Loucy (cell line): Measurements from ENCODE around the gene MARCHF11.

Experiments used
- H2AFZ ChIP-seq: fragments of 200-600 bp; sonication (generic); 2 replicates; pipeline ENCODE4 v1.6.0; 2016; ENCODE audit warnings: antibody characterized with exemption, mild to moderate bottlenecking, low read length, moderate library complexity
- H3F3A ChIP-seq: fragments of 200-600 bp; 2 replicates; pipeline ENCODE4 v1.6.0; 2016; ENCODE audit warnings: antibody characterized with exemption, low read depth, mild to moderate bottlenecking
- H3K27me3 ChIP-seq: fragments of 200-600 bp; sonication (generic); 2 replicates; pipeline ENCODE4 v1.6.1; 2014; ENCODE audit warnings: low read length, mild to moderate bottlenecking; ENCODE audit not compliant: insufficient read depth, poor library complexity, severe bottlenecking
- H3K36me3 ChIP-seq: fragments of 200-600 bp; sonication (generic); 2 replicates; pipeline ENCODE4 v1.6.1; 2016; ENCODE audit warnings: low read length; ENCODE audit not compliant: insufficient read depth
- H3K4me1 ChIP-seq: fragments of 200-600 bp; sonication (generic); 2 replicates; pipeline ENCODE4 v1.5.1; 2014; ENCODE audit warnings: low read length, mild to moderate bottlenecking; ENCODE audit not compliant: insufficient read depth, poor library complexity, severe bottlenecking
- H3K4me2 ChIP-seq: fragments of 200-600 bp; sonication (generic); 2 replicates; pipeline ENCODE4 v1.6.0; 2014; ENCODE audit warnings: antibody characterized with exemption, low read length, low read depth, mild to moderate bottlenecking; ENCODE audit not compliant: poor library complexity, severe bottlenecking
- H3K4me3 ChIP-seq: fragments of 200-600 bp; sonication (generic); 2 replicates; pipeline ENCODE4 v1.5.1; 2014; ENCODE audit warnings: low read length, mild to moderate bottlenecking, mixed read lengths; ENCODE audit not compliant: poor library complexity, severe bottlenecking
- H3K79me2 ChIP-seq: fragments of 200-600 bp; sonication (generic); 2 replicates; pipeline ENCODE4 v1.6.1; 2014; ENCODE audit warnings: low read length; ENCODE audit not compliant: insufficient read depth
- H3K9ac ChIP-seq: fragments of 200-600 bp; sonication (generic); 2 replicates; pipeline ENCODE4 v1.6.0; 2014; ENCODE audit warnings: mild to moderate bottlenecking, low read depth, low read length, moderate library complexity; ENCODE audit not compliant: poor library complexity, severe bottlenecking
- H3K9me2 ChIP-seq: fragments of 200-600 bp; sonication (generic); replicated peaks from 2 replicates; pipeline ENCODE4 v1.6.1; 2016; ENCODE audit warnings: low read depth, low read length, mixed read lengths
- H3K9me3 ChIP-seq: fragments of 200-600 bp; sonication (generic); 2 replicates; pipeline ENCODE4 v1.6.1; 2014; ENCODE audit warnings: mild to moderate bottlenecking, antibody characterized with exemption, low read length, low read depth; ENCODE audit not compliant: insufficient read depth
- H4K20me1 ChIP-seq: fragments of 200-600 bp; sonication (generic); 2 replicates; pipeline ENCODE4 v1.6.0; 2014; ENCODE audit warnings: antibody characterized with exemption, low read length, mild to moderate bottlenecking; ENCODE audit not compliant: insufficient read depth, poor library complexity, severe bottlenecking
- EZH2phosphoT487 ChIP-seq: fragments of 200-600 bp; IDR thresholded peaks from 2 replicates; pipeline ENCODE4 v1.6.1; 2018; ENCODE audit warnings: antibody characterized with exemption, mild to moderate bottlenecking, moderate library complexity, borderline replicate concordance
- TF ChIP-seq, protein P1 (sequence below): fragments of 200-600 bp; sonication (generic); conservative IDR thresholded peaks from 2 replicates; pipeline ENCODE4 v1.5.1; 2014; ENCODE audit warnings: mild to moderate bottlenecking, antibody characterized with exemption, low read length

The MARCHF11 gene

DNA sequence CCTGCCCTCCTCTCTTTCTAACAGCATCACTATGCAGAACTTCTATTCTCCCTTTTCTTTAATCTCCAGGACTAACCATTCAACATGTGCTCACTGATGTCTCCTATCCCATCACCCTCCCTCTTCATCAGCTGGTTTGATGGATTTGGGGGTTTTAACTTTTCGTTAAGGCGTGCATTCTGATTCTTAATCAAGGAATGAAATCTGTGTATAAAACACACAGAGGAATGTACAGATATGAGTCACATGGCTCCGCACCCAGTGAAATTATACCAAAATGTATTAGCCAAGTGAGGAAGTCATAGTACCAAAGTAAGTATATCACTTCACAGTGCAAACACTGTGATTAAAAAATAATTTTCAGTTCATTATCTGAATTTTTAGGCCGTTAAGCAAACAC is 35.2 kb downstream of the MARCHF11 start:
- Histone ChIP-seq H3K9me3 (peaks cover 3% of the 10 kb centered on the region), H3K4me2 (no peak overlapping the region), H3F3A (no peaks in the 10 kb centered on the region), H3K9me2 (no peaks in the 10 kb centered on the region), H4K20me1 (no peaks in the 10 kb centered on the region), H3K27me3 (no peaks in the 10 kb centered on the region), H3K36me3 (no peaks in the 10 kb centered on the region), H3K79me2 (no peaks in the 10 kb centered on the region), H3K4me1 (no peaks in the 10 kb centered on the region), H3K4me3 (no peak overlapping the region), H2AFZ (no peak overlapping the region), H3K9ac (no peak overlapping the region)
- TF ChIP-seq EZH2phosphoT487 = no peak
- TF ChIP-seq, protein P1, sequence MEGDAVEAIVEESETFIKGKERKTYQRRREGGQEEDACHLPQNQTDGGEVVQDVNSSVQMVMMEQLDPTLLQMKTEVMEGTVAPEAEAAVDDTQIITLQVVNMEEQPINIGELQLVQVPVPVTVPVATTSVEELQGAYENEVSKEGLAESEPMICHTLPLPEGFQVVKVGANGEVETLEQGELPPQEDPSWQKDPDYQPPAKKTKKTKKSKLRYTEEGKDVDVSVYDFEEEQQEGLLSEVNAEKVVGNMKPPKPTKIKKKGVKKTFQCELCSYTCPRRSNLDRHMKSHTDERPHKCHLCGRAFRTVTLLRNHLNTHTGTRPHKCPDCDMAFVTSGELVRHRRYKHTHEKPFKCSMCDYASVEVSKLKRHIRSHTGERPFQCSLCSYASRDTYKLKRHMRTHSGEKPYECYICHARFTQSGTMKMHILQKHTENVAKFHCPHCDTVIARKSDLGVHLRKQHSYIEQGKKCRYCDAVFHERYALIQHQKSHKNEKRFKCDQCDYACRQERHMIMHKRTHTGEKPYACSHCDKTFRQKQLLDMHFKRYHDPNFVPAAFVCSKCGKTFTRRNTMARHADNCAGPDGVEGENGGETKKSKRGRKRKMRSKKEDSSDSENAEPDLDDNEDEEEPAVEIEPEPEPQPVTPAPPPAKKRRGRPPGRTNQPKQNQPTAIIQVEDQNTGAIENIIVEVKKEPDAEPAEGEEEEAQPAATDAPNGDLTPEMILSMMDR = no peak

DNA sequence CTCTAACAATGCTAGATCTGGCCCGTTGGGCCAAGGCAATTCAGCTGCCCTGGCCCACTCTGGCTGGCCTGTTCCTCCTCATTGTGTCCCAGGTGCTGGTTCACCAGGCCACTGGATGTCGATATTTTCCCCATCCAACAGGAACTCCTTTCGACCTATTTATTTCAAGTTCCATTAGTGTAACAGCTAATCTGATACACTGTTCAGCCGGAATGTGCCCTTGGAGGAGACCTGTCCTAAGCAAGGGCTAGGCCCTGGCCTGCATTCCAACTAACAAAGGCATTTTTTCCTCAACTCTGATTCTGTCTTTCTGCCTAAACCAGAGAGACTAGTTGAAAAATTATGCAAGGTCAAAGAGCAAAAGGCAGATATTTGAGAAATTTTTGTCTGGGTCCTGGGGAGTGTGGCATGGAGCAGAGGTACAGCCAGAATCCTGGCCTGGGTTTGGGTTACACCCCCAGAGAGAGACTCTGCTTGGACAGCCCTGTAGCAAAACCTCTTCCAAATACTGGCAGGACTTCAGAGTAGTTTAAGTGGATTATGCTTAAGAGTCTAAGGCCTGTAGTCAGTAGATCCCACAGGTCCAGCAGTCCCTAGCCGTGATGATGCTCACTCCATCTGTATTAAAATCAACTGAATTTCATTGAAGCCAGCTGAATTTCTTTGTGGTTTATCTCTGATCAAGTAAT is 36.1 kb downstream of the MARCHF11 start:
- Histone ChIP-seq H3F3A (no peaks in the 10 kb centered on the region), H3K4me1 (no peaks in the 10 kb centered on the region), H3K9me2 (no peaks in the 10 kb centered on the region), H3K4me3 (no peak overlapping the region), H3K79me2 (no peaks in the 10 kb centered on the region), H3K36me3 (no peaks in the 10 kb centered on the region), H3K4me2 (no peak overlapping the region), H2AFZ (no peak overlapping the region), H3K9ac (no peak overlapping the region), H3K9me3 (peaks cover 3% of the 10 kb centered on the region), H4K20me1 (no peaks in the 10 kb centered on the region), H3K27me3 (no peaks in the 10 kb centered on the region)
- TF ChIP-seq, protein P1 = no peak
- no peak for TF ChIP-seq EZH2phosphoT487

DNA sequence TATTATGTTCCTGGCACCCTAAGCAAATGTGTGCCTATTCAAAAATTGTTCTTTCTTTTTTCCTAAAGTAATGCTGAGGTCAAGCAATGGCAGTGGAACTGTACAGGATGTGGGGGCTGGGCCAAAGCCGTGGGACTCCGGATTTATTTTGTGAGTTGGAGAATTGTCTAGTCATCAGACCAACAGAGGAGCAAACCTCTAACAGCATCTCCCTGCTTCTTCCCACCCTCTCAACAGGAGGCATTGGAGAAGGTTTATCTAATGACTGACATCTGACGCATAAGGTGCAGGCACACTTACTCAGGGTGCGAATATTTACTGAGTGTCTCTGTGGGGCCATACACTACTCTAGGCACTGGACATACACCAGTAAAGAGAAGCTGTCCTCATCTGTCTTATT is 38.6 kb downstream of the MARCHF11 start:
- Histone ChIP-seq H4K20me1 (no peaks in the 10 kb centered on the region), H3K9me2 (no peaks in the 10 kb centered on the region), H3K79me2 (no peaks in the 10 kb centered on the region), H3K36me3 (no peaks in the 10 kb centered on the region), H3K9me3 (peaks cover 3% of the 10 kb centered on the region), H3K27me3 (no peaks in the 10 kb centered on the region), H3F3A (no peaks in the 10 kb centered on the region), H3K4me3 (no peak overlapping the region), H3K4me1 (no peaks in the 10 kb centered on the region), H2AFZ (no peak overlapping the region), H3K9ac (no peak overlapping the region), H3K4me2 (no peak overlapping the region)
- TF ChIP-seq, protein P1 = no peak
- no peak for TF ChIP-seq EZH2phosphoT487
